HEK293 (cell line): Measurements from ENCODE around the gene PDP2.
A peak's percentile ranks its signal among the peaks of the same experiment; 100 is the strongest.
"Not testable (repeated sequence)": the region's sequence is repeated elsewhere in the genome, so short reads cannot be mapped to it uniquely, and the experiment has no call there.

Experiments used
- CTCF ChIA-PET: fragments of 350-600 bp; formaldehyde crosslinking; extraction: SDS; loops from one replicate; lab custom pipeline; 2021; ENCODE audit warnings: antibody characterized with exemption; lab: Yijun Ruan, JAX
- POLR2A ChIA-PET: fragments of 300-600 bp; formaldehyde crosslinking; extraction: SDS; loops from one replicate; lab custom pipeline; 2020; ENCODE audit warnings: antibody characterized with exemption, inconsistent platforms; lab: Yijun Ruan, JAX
- H3K27ac ChIP-seq: fragments of 200-500 bp; sonication (Bioruptor generic); 2 replicates; pipeline ENCODE4 v1.5.1; 2014; ENCODE audit warnings: low read depth, low read length, control low read depth, inconsistent platforms; ENCODE audit errors: extremely low read depth
- H3K36me3 ChIP-seq, 2 experiments: fragments of 200-500 bp in 1 of 2; sonication (Bioruptor generic) in 1 of 2; 1 replicate in 1 of 2; 2 replicates in 1 of 2; pipeline ENCODE4 v1.5.1; 2014 to 2017; ENCODE audit warnings: inconsistent platforms in 2 of 2, low read length in 2 of 2; ENCODE audit not compliant: control insufficient read depth in 2 of 2, insufficient read depth in 1 of 2
- H3K4me1 ChIP-seq: fragments of 200-500 bp; sonication (Bioruptor generic); 2 replicates; pipeline ENCODE4 v1.5.1; 2014; ENCODE audit warnings: mild to moderate bottlenecking, low read length, inconsistent platforms; ENCODE audit not compliant: control insufficient read depth, insufficient read depth
- H3K4me3 ChIP-seq: 2 replicates; pipeline ENCODE4 v1.5.1; 2011; ENCODE audit warnings: low read depth, mild to moderate bottlenecking, control low read depth, low read length, moderate library complexity
- H3K9me3 ChIP-seq: fragments of 200-500 bp; sonication (Bioruptor generic); 2 replicates; pipeline ENCODE4 v1.5.1; 2014; ENCODE audit warnings: low read depth, low read length, inconsistent platforms; ENCODE audit not compliant: control insufficient read depth, insufficient read depth
- KLF10 ChIP-seq: fragments of 450-650 bp; IDR thresholded peaks from 2 replicates; pipeline ENCODE4 v1.5.1; 2018; ENCODE audit warnings: missing biosample characterization, mild to moderate bottlenecking, missing genetic modification characterization
- REPIN1 ChIP-seq: fragments of 450-650 bp; formaldehyde crosslinking; IDR thresholded peaks from 2 replicates; pipeline ENCODE4 v1.5.1; 2017; ENCODE audit warnings: missing biosample characterization, missing genetic modification characterization, low read depth
- WT1 ChIP-seq: fragments of 450-650 bp; formaldehyde crosslinking; IDR thresholded peaks from 2 replicates; pipeline ENCODE4 v1.5.1; 2016; ENCODE audit warnings: missing biosample characterization, missing genetic modification characterization
- ZBTB17 ChIP-seq: fragments of 450-650 bp; formaldehyde crosslinking; IDR thresholded peaks from 2 replicates; pipeline ENCODE4 v1.5.1; 2016; ENCODE audit warnings: missing biosample characterization, missing genetic modification characterization
- ZBTB6 ChIP-seq: fragments of 450-650 bp; formaldehyde crosslinking; IDR thresholded peaks from 2 replicates; pipeline ENCODE4 v1.5.1; 2017; ENCODE audit warnings: missing biosample characterization, missing genetic modification characterization
- ZEB2 ChIP-seq: fragments of 450-650 bp; formaldehyde crosslinking; IDR thresholded peaks from 2 replicates; pipeline ENCODE4 v1.5.1; 2016; ENCODE audit warnings: missing biosample characterization, missing genetic modification characterization
- ZNF112 ChIP-seq: fragments of 450-650 bp; formaldehyde crosslinking; IDR thresholded peaks from 2 replicates; pipeline ENCODE4 v1.5.0; 2017; ENCODE audit warnings: missing biosample characterization, missing genetic modification characterization
- ZNF423 ChIP-seq: fragments of 450-650 bp; formaldehyde crosslinking; IDR thresholded peaks from 2 replicates; pipeline ENCODE4 v1.5.1; 2016; ENCODE audit warnings: missing biosample characterization, missing genetic modification characterization
- ZNF473 ChIP-seq: fragments of 450-650 bp; formaldehyde crosslinking; IDR thresholded peaks from 2 replicates; pipeline ENCODE4 v1.5.1; 2017; ENCODE audit warnings: missing biosample characterization, missing genetic modification characterization
- ZNF501 ChIP-seq: fragments of 450-650 bp; formaldehyde crosslinking; IDR thresholded peaks from 2 replicates; pipeline ENCODE4 v1.5.1; 2016; ENCODE audit warnings: missing biosample characterization, missing genetic modification characterization
- ZNF544 ChIP-seq: fragments of 450-650 bp; formaldehyde crosslinking; IDR thresholded peaks from 2 replicates; pipeline ENCODE4 v1.5.0; 2017; ENCODE audit warnings: missing biosample characterization, missing genetic modification characterization
- ZNF610 ChIP-seq: fragments of 450-650 bp; formaldehyde crosslinking; IDR thresholded peaks from 2 replicates; pipeline ENCODE4 v1.5.1; 2016; ENCODE audit warnings: missing biosample characterization, missing genetic modification characterization, borderline replicate concordance
- ZNF664 ChIP-seq: fragments of 450-650 bp; formaldehyde crosslinking; IDR thresholded peaks from 2 replicates; pipeline ENCODE4 v1.5.1; 2016; ENCODE audit warnings: missing biosample characterization, missing genetic modification characterization
- ZSCAN18 ChIP-seq: fragments of 450-650 bp; formaldehyde crosslinking; IDR thresholded peaks from 2 replicates; pipeline ENCODE4 v1.5.1; 2016; ENCODE audit warnings: missing biosample characterization, missing genetic modification characterization
- ZSCAN23 ChIP-seq: fragments of 450-650 bp; formaldehyde crosslinking; IDR thresholded peaks from 2 replicates; pipeline ENCODE4 v1.5.1; 2016; ENCODE audit warnings: missing biosample characterization, missing genetic modification characterization
- ZSCAN30 ChIP-seq: fragments of 450-650 bp; IDR thresholded peaks from 2 replicates; pipeline ENCODE4 v1.5.1; 2018; ENCODE audit warnings: missing biosample characterization, mild to moderate bottlenecking, missing genetic modification characterization, moderate library complexity
- ZXDB ChIP-seq: fragments of 450-650 bp; formaldehyde crosslinking; IDR thresholded peaks from 2 replicates; pipeline ENCODE4 v1.5.1; 2016; ENCODE audit warnings: missing biosample characterization, missing genetic modification characterization
- TF ChIP-seq, protein P1 (sequence below): fragments of 450-650 bp; formaldehyde crosslinking; IDR thresholded peaks from 2 replicates; pipeline ENCODE4 v1.5.1; 2016; ENCODE audit warnings: missing biosample characterization, missing genetic modification characterization
- TF ChIP-seq, protein P2 (sequence below): fragments of 450-650 bp; formaldehyde crosslinking; conservative IDR thresholded peaks from 2 replicates; pipeline ENCODE4 v1.5.1; 2016; ENCODE audit warnings: low read depth, missing biosample characterization, missing genetic modification characterization

The PDP2 gene

DNA sequence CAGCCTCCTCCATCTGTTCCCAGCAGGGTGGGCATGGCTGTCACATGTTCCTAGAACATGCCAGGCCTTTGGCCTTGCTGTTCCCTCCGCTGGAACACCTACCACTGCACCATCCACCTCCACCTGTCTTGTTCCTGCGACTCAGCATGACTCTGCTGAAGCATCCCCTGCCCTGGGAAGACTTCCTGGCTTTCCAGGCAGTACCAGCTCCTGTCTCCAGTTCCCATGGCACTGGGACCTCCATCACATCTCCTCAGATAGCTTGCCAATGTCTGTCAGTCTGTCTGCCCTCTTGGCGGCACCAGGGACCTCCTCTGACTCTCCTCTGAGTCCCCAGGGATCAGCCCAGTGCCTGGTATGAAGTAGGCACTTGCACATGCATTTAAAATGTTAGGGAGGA lies 15.7 kb downstream of the PDP2 start:
- Histone ChIP-seq H3K36me3 (peaks cover 0 to 4% of the 10 kb centered on the region in 2 experiments; a peak in 1 of 3 replicates), H3K9me3 (no peaks in the 10 kb centered on the region), H3K27ac (no peak overlapping the region), H3K4me1 (peaks cover 8% of the 10 kb centered on the region; the same call in 1 of the 2 replicates), H3K4me3 (no peak overlapping the region)
- CTCF ChIA-PET: interaction anchor here (0.6 to 17.9 kb wide), 30 partner anchors 10 to 517 kb away, joined by 3 to 268 read pairs (median 6); partner anchors contain the start of genes B3GNT9, CDH16, CES3 and CIAO2B
- POLR2A ChIA-PET: interaction anchor here (1.2 to 1.3 kb wide), 2 partner anchors 9 to 65 kb away, joined by 3 read pairs; partner anchors contain the start of gene CES3
- TF ChIP-seq ZNF544 (tag by site-specific recombination) (no peak), ZNF423 (tag by site-specific recombination) (no peak), WT1 (tag by site-specific recombination) (no peak), ZNF473 (tag by site-specific recombination) (no peak), ZBTB17 (tag by site-specific recombination) (no peak), ZNF610 (tag by site-specific recombination) (no peak), ZSCAN18 (no peak), ZNF112 (tag by site-specific recombination) (no peak), ZNF664 (tag by site-specific recombination) (no peak), ZSCAN23 (tag by site-specific recombination) (no peak), ZBTB6 (tag by site-specific recombination) (no peak), ZEB2 (tag by site-specific recombination) (no peak), KLF10 (tag by site-specific recombination) (no peak)
- TF ChIP-seq, protein P1, sequence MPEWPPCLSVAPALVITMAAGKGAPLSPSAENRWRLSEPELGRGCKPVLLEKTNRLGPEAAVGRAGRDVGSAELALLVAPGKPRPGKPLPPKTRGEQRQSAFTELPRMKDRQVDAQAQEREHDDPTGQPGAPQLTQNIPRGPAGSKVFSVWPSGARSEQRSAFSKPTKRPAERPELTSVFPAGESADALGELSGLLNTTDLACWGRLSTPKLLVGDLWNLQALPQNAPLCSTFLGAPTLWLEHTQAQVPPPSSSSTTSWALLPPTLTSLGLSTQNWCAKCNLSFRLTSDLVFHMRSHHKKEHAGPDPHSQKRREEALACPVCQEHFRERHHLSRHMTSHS (tag by site-specific recombination): no peak

GRCh38 chr16:66896682-66897081 lies 16.4 kb downstream of the PDP2 start:
- H3K27ac ChIP-seq, H3K36me3 ChIP-seq, H3K4me3 ChIP-seq, H3K9me3 ChIP-seq, H3K4me1 ChIP-seq: not testable (repeated sequence)
- POLR2A ChIA-PET: interaction anchor here (1.3 kb wide), 1 partner anchor 8 kb away, joined by 3 read pairs; no protein-coding TSS in a partner anchor
- CTCF ChIA-PET: interaction anchor here (0.6 to 17.9 kb wide), 15 partner anchors 9 to 308 kb away, joined by 3 to 268 read pairs (median 6); partner anchors contain the start of genes CDH16, CIAO2B and RRAD

DNA sequence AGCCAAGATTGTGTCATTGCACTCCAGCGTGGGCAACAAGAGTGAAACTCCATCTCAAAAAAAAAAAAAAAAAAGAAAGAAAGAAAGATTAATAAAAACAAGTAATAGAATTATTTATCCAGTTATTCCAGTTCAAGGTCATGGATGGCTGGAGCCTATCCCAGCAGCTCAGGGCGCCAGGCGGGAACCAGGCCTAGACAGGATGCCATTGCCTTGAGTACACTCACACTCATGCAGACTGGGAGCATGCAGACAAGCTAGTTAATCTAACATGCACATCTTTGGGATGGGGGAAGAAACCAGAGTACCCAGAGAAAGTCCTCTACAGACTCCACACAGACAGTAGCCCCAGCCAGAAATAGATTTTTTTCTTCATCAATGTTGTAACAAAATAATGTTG lies 17.9 kb downstream of the PDP2 start:
- TF ChIP-seq ZNF501: no peak
- ChIA-PET CTCF (interaction anchor here (0.5 to 17.9 kb wide), 3 partner anchors 24 to 737 kb away, joined by 3 to 268 read pairs (median 9); partner anchors contain the start of genes CDH16 and RRAD), POLR2A (interaction anchor here (0.6 kb wide), 1 partner anchor 44 kb away, joined by 3 read pairs; no protein-coding TSS in a partner anchor)
- peaks cover 8% of the 10 kb centered on the region; the same call in 1 of the 2 replicates for H3K4me1 ChIP-seq
- no peaks in the 10 kb centered on the region for H3K36me3 ChIP-seq
- no peak overlapping the region for H3K4me3 ChIP-seq
- no peaks in the 10 kb centered on the region for H3K9me3 ChIP-seq
- no peak overlapping the region for H3K27ac ChIP-seq

GRCh38 chr16:66898933-66899309 lies 18.6 kb downstream of the PDP2 start:
- Histone ChIP-seq H3K9me3 (no peaks in the 10 kb centered on the region), H3K27ac (no peak overlapping the region), H3K4me1 (peaks cover 8% of the 10 kb centered on the region; the same call in 1 of the 2 replicates), H3K4me3 (no peak overlapping the region), H3K36me3 (no peaks in the 10 kb centered on the region)
- ChIA-PET CTCF (interaction anchor here (2.4 to 17.9 kb wide), 2 partner anchors 23 to 55 kb away, joined by 9 to 268 read pairs; partner anchors contain the start of genes CDH16 and RRAD), POLR2A (no interaction called here)
- TF ChIP-seq ZXDB (tag by site-specific recombination): no peak
- TF ChIP-seq REPIN1 (tag by site-specific recombination): no peak
- peak; percentile 96 for TF ChIP-seq ZNF664 (tag by site-specific recombination)
- TF ChIP-seq ZEB2 (tag by site-specific recombination): no peak
- TF ChIP-seq KLF10 (tag by site-specific recombination): no peak
- TF ChIP-seq, protein P2, sequence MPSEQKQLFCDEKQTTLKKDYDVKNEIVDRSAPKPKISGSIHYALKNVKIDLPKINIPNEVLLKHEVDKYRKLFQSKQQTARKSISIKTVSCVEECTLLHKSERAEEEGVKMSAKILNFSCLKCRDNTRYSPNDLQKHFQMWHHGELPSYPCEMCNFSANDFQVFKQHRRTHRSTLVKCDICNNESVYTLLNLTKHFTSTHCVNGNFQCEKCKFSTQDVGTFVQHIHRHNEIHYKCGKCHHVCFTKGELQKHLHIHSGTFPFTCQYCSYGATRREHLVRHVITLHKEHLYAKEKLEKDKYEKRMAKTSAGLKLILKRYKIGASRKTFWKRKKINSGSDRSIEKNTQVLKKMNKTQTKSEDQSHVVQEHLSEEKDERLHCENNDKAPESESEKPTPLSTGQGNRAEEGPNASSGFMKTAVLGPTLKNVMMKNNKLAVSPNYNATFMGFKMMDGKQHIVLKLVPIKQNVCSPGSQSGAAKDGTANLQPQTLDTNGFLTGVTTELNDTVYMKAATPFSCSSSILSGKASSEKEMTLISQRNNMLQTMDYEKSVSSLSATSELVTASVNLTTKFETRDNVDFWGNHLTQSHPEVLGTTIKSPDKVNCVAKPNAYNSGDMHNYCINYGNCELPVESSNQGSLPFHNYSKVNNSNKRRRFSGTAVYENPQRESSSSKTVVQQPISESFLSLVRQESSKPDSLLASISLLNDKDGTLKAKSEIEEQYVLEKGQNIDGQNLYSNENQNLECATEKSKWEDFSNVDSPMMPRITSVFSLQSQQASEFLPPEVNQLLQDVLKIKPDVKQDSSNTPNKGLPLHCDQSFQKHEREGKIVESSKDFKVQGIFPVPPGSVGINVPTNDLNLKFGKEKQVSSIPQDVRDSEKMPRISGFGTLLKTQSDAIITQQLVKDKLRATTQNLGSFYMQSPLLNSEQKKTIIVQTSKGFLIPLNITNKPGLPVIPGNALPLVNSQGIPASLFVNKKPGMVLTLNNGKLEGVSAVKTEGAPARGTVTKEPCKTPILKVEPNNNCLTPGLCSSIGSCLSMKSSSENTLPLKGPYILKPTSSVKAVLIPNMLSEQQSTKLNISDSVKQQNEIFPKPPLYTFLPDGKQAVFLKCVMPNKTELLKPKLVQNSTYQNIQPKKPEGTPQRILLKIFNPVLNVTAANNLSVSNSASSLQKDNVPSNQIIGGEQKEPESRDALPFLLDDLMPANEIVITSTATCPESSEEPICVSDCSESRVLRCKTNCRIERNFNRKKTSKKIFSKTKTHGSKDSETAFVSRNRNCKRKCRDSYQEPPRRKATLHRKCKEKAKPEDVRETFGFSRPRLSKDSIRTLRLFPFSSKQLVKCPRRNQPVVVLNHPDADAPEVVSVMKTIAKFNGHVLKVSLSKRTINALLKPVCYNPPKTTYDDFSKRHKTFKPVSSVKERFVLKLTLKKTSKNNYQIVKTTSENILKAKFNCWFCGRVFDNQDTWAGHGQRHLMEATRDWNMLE (tag by site-specific recombination): no peak
- TF ChIP-seq ZSCAN30: peak; percentile 56; the same call in 1 of the 2 replicates
